H1 (cell line): ENCODE data around the gene CLEC19A. TPM values are rescaled to one million over a fixed set of nuclear protein-coding genes. Genes with fewer than 3 reads are reported as not detected.

Experiments used
- CTCF ChIA-PET: fragments of 300-600 bp; sonication (Branson Sonifier 250); formaldehyde crosslinking; loops from one replicate; lab custom pipeline; 2021; ENCODE audit not compliant: partially characterized antibody; lab: Charles Lee
- POLR2A ChIA-PET: fragments of 300-600 bp; sonication (Branson Sonifier 250); formaldehyde crosslinking; loops from one replicate; lab custom pipeline; 2021; ENCODE audit warnings: inconsistent platforms; ENCODE audit not compliant: partially characterized antibody; lab: Charles Lee
- DNase-seq, 2 experiments: peaks; one replicate each; pipeline versions ENCODE4 v3.0.0 to v3.0.0-alpha.2; 2010 to 2022; ENCODE audit warnings: low spot score in 2 of 2, low read depth in 1 of 2, mixed read lengths in 1 of 2
- FAIRE-seq: peaks from 2 replicates; lab custom pipeline; 2011; peaks lifted over from hg19 to GRCh38; lab: Jason Lieb, UNC
- H2AFZ ChIP-seq: 2 replicates; pipeline ENCODE4 v1.8.1; 2012; ENCODE audit warnings: low read length, inconsistent platforms
- H2AK5ac ChIP-seq: 2 replicates; pipeline ENCODE4 v1.6.1; 2013; ENCODE audit warnings: low read depth, low read length
- H2BK120ac ChIP-seq: replicated peaks from 2 replicates; pipeline ENCODE3; 2013; ENCODE audit warnings: low read depth, low read length, inconsistent platforms
- H2BK12ac ChIP-seq: 2 replicates; pipeline ENCODE4 v1.6.1; 2013; ENCODE audit warnings: low read depth, low read length
- H2BK15ac ChIP-seq: 2 replicates; pipeline ENCODE4 v1.6.1; 2013; ENCODE audit warnings: low read length
- H2BK20ac ChIP-seq: 2 replicates; pipeline ENCODE4 v1.6.1; 2013; ENCODE audit warnings: low read length
- H2BK5ac ChIP-seq: 2 replicates; pipeline ENCODE4 v1.6.1; 2013; ENCODE audit warnings: low read depth, low read length
- H3K14ac ChIP-seq: 2 replicates; pipeline ENCODE4 v1.6.1; 2013; ENCODE audit warnings: inconsistent platforms; ENCODE audit not compliant: insufficient read length
- H3K18ac ChIP-seq: 2 replicates; pipeline ENCODE4 v1.6.1; 2013; ENCODE audit warnings: low read length; ENCODE audit errors: extremely low read depth
- H3K23ac ChIP-seq: 2 replicates; pipeline ENCODE4 v1.6.1; 2013; ENCODE audit warnings: inconsistent platforms; ENCODE audit not compliant: insufficient read length
- H3K23me2 ChIP-seq: 2 replicates; pipeline ENCODE4 v1.6.1; 2013; ENCODE audit warnings: low read depth, low read length
- H3K27ac ChIP-seq: 2 replicates; pipeline ENCODE4 v1.6.1; 2011; ENCODE audit warnings: low read depth, low read length, inconsistent platforms
- H3K27me3 ChIP-seq, 4 experiments: replicated peaks in 1 of 4; 1 replicate in 1 of 4; 2 replicates in 3 of 4; pipeline versions ENCODE4 v1.6.1 to v1.8.1; 2011 to 2013; ENCODE audit warnings: low read length in 3 of 4, mild to moderate bottlenecking in 3 of 4, inconsistent platforms in 2 of 4, mixed read lengths in 2 of 4, moderate library complexity in 1 of 4; ENCODE audit not compliant: control insufficient read depth in 3 of 4, insufficient read depth in 3 of 4; ENCODE audit errors: extremely low read depth in 1 of 4
- H3K36me3 ChIP-seq, 4 experiments: 2 replicates each; pipeline versions ENCODE4 v1.6.1 to v1.8.1; 2011 to 2013; ENCODE audit warnings: mild to moderate bottlenecking in 4 of 4, low read length in 3 of 4, moderate library complexity in 2 of 4, control low read depth in 1 of 4, inconsistent platforms in 1 of 4; ENCODE audit not compliant: insufficient read depth in 4 of 4, control insufficient read depth in 2 of 4
- H3K4ac ChIP-seq: replicated peaks from 2 replicates; pipeline ENCODE3; 2013; ENCODE audit warnings: low read length, low read depth, mixed read lengths, inconsistent platforms; ENCODE audit not compliant: insufficient read length
- H3K4me1 ChIP-seq, 4 experiments: replicated peaks in 1 of 4; 1 replicate in 1 of 4; 2 replicates in 3 of 4; pipeline versions ENCODE4 v1.6.1 to v1.8.1; 2011 to 2013; ENCODE audit warnings: low read length in 3 of 4, inconsistent platforms in 2 of 4, mixed read lengths in 1 of 4; ENCODE audit not compliant: insufficient read depth in 4 of 4, control insufficient read depth in 3 of 4
- H3K4me2 ChIP-seq, 2 experiments: 2 replicates each; pipeline versions ENCODE4 v1.6.1 to v1.8.1; 2011 to 2013; ENCODE audit warnings: low read depth in 2 of 2, low read length in 2 of 2, control low read depth in 1 of 2, inconsistent platforms in 1 of 2, mild to moderate bottlenecking in 1 of 2; ENCODE audit not compliant: insufficient read depth in 1 of 2
- H3K4me3 ChIP-seq, 4 experiments: fragments of 200-600, 300-600 bp in 1 of 4; sonication (generic), shearing (Covaris generic), sonication (Bioruptor Twin) in 1 of 4; 2 replicates each; pipeline versions ENCODE4 v1.5.1 to v1.8.1; 2011 to 2016; ENCODE audit warnings: low read length in 4 of 4, low read depth in 3 of 4, control low read depth in 2 of 4, inconsistent platforms in 2 of 4, mild to moderate bottlenecking in 2 of 4, mixed read lengths in 1 of 4, moderate library complexity in 1 of 4; ENCODE audit not compliant: insufficient read depth in 2 of 4; ENCODE audit errors: extremely low read depth in 1 of 4
- H3K56ac ChIP-seq: replicated peaks from 2 replicates; pipeline ENCODE3; 2013; ENCODE audit warnings: low read depth, mild to moderate bottlenecking, mixed read lengths, low read length, inconsistent platforms; ENCODE audit not compliant: insufficient read length
- H3K79me1 ChIP-seq: 2 replicates; pipeline ENCODE4 v1.6.1; 2013; ENCODE audit warnings: low read depth, low read length, control low read depth
- H3K79me2 ChIP-seq, 2 experiments: 2 replicates each; pipeline versions ENCODE4 v1.6.1 to v1.8.1; 2012 to 2013; ENCODE audit warnings: low read length in 2 of 2, mild to moderate bottlenecking in 2 of 2, inconsistent platforms in 1 of 2; ENCODE audit not compliant: insufficient read depth in 2 of 2, control insufficient read depth in 1 of 2
- H3K9ac ChIP-seq, 4 experiments: replicated peaks in 1 of 4; 1 replicate in 1 of 4; 2 replicates in 3 of 4; pipeline versions ENCODE4 v1.6.1 to v1.8.1; 2011 to 2013; ENCODE audit warnings: low read depth in 3 of 4, low read length in 3 of 4, control low read depth in 2 of 4, mild to moderate bottlenecking in 2 of 4, moderate library complexity in 2 of 4, inconsistent platforms in 1 of 4; ENCODE audit errors: extremely low read depth in 1 of 4
- H3K9me3 ChIP-seq, 2 experiments: 2 replicates each; pipeline versions ENCODE4 v1.6.1 to v1.8.1; 2012 to 2013; ENCODE audit warnings: mild to moderate bottlenecking in 2 of 2, moderate library complexity in 2 of 2, control low read depth in 1 of 2, inconsistent platforms in 1 of 2, low read depth in 1 of 2, low read length in 1 of 2, mixed read lengths in 1 of 2; ENCODE audit not compliant: insufficient read depth in 2 of 2
- H4K20me1 ChIP-seq, 2 experiments: replicated peaks in 1 of 2; 2 replicates each; pipeline versions ENCODE3 to v1.8.1; 2011 to 2013; ENCODE audit warnings: inconsistent platforms in 2 of 2, low read length in 2 of 2, mild to moderate bottlenecking in 1 of 2; ENCODE audit not compliant: insufficient read depth in 2 of 2, control insufficient read depth in 1 of 2
- H4K5ac ChIP-seq: 2 replicates; pipeline ENCODE4 v1.6.1; 2013; ENCODE audit warnings: low read length, low read depth, mixed read lengths, inconsistent platforms; ENCODE audit not compliant: insufficient read length
- H4K8ac ChIP-seq: 2 replicates; pipeline ENCODE4 v1.8.0; 2013; ENCODE audit warnings: mild to moderate bottlenecking, moderate library complexity, low read length, inconsistent platforms; ENCODE audit not compliant: insufficient read depth; ENCODE audit errors: extremely low read depth
- H4K91ac ChIP-seq: replicated peaks from 2 replicates; pipeline ENCODE3; 2013; ENCODE audit warnings: low read length, mixed read lengths, inconsistent platforms; ENCODE audit not compliant: insufficient read length
- CHD1 ChIP-seq: IDR thresholded peaks from 2 replicates; pipeline ENCODE4 v1.6.1; 2012; ENCODE audit warnings: low read depth, low read length, improper control_type of control experiment
- TEAD4 ChIP-seq: IDR thresholded peaks from 2 replicates; pipeline ENCODE4 v1.6.1; 2012; ENCODE audit warnings: low read depth, low read length, inconsistent platforms, mixed read lengths
- WGBS, 2 experiments: shearing (Covaris generic) in 1 of 2; methylation state at CpG; one replicate each; pipeline versions ENCODE4 v1.1.6 to v1.1.7; 2013 to 2015; ENCODE audit warnings: low lambda C conversion rate in 2 of 2, mixed read lengths in 2 of 2, inconsistent platforms in 1 of 2, low coverage in 1 of 2, missing lambda C conversion rate in 1 of 2; ENCODE audit not compliant: insufficient replicate concordance in 2 of 2, insufficient coverage in 1 of 2, insufficient read length in 1 of 2; ENCODE audit errors: extremely low coverage in 1 of 2, missing lambda C conversion rate in 1 of 2; 5-methylcytosine and 5-hydroxymethylcytosine counted together
- polyA plus RNA-seq, 7 experiments: library from polyadenylated mRNA; depleted of rRNA in 3 of 7; stranded (reverse) in 5 of 7; unstranded in 2 of 7; fragments of >200 nt in 5 of 7; fragments of 200-250 nt in 2 of 7; gene quantifications; 1 replicate in 5 of 7; 2 replicates in 1 of 7; 4 replicates in 1 of 7; pipeline versions ENCODE4 v1.2.1 to v1.2.3, GENCODE V29; 2011 to 2013; ENCODE audit warnings: missing spikeins in 2 of 7, mixed read lengths in 2 of 7
- total RNA-seq: library from RNA; stranded (reverse); fragmentation: NEBNext Ultra II Directional; extraction: Animal tissue kit (Norgen Biotek cat#: 25700); gene quantifications from 2 replicates; pipeline ENCODE4 v1.2.1, GENCODE V29; 2021

CLEC19A gene
- total and polyA plus RNA-seq, 2 of the 8 experiments (the other 6 are each of a cell fraction or from before 2014, with no cell fraction given), result 0.35 to 0.88 TPM

GRCh38 chr16:19287241-19287640 is 1.7 kb downstream of the CLEC19A start:
- H3K4me2 ChIP-seq, result peak overlapping the region; percentile 8 to 16; a peak in 2 of 4 replicates
- peak overlapping the region; percentile 24; the same call in 1 of the 2 replicates for H2BK20ac ChIP-seq
- no peak overlapping the region for H4K8ac ChIP-seq
- DNase-seq (no peak), FAIRE-seq (peak; percentile 24)
- WGBS, 2 experiments, result 75% methylated on average over 4 of the region's 4 CpGs; no CpG with 5 or more reads in 1 of the 2 experiments
- TF ChIP-seq TEAD4 (peak; percentile 40; the same call in 1 of the 2 replicates), CHD1 (no peak)
- H2AK5ac ChIP-seq, result no peak overlapping the region
- H4K91ac ChIP-seq, result no peak overlapping the region
- no peaks in the 10 kb centered on the region for H3K79me1 ChIP-seq
- ChIA-PET CTCF (interaction anchor here (1.0 to 2.8 kb wide), 7 partner anchors 16 to 110 kb away, joined by 3 to 14 read pairs (median 3); no protein-coding TSS in a partner anchor), POLR2A (interaction anchor here (1.0 kb wide), 1 partner anchor 30 kb away, joined by 3 read pairs; no protein-coding TSS in a partner anchor)
- no peaks in the 10 kb centered on the region for H3K23me2 ChIP-seq
- H2AFZ ChIP-seq, result no peak overlapping the region
- no peaks in the 10 kb centered on the region for H3K79me2 ChIP-seq
- H3K36me3 ChIP-seq, result no peaks in the 10 kb centered on the region
- no peaks in the 10 kb centered on the region for H3K27me3 ChIP-seq
- peak overlapping the region; percentile 13; the same call in 1 of the 2 replicates for H3K18ac ChIP-seq
- no peak overlapping the region for H3K14ac ChIP-seq
- H3K4me3 ChIP-seq, result no peak overlapping the region; a peak in 1 of 8 replicates
- no peak overlapping the region for H2BK15ac ChIP-seq
- H3K27ac ChIP-seq, result no peak overlapping the region
- H3K23ac ChIP-seq, result no peak overlapping the region
- no peak overlapping the region for H3K56ac ChIP-seq
- H4K5ac ChIP-seq, result no peak overlapping the region
- no peak overlapping the region for H3K4ac ChIP-seq
- no peak overlapping the region for H2BK120ac ChIP-seq
- H3K9me3 ChIP-seq, result no peaks in the 10 kb centered on the region
- H2BK5ac ChIP-seq, result peak overlapping the region; percentile 9; the same call in 1 of the 2 replicates
- H3K4me1 ChIP-seq, result peaks cover 11 to 32% (median 24%) of the 10 kb centered on the region in 4 experiments
- H4K20me1 ChIP-seq, result no peaks in the 10 kb centered on the region
- H3K9ac ChIP-seq, result no peak overlapping the region
- peak overlapping the region; percentile 82; the same call in 1 of the 2 replicates for H2BK12ac ChIP-seq
